Activated CD4-positive, alpha-beta T cell treated with anti-CD3 and anti-CD28 coated beads, Interleukin-2, amount 50 U/mL, for 1 hour (primary cell): ENCODE measurements around the gene RNU5B-1.
"Not testable (repeated sequence)": the region's sequence is repeated elsewhere in the genome, so short reads cannot be mapped to it uniquely, and the experiment has no call there.

Experiments used
- DNase-seq: peaks from one replicate; pipeline ENCODE4 v3.0.0-alpha.2; 2020

RNU5B-1 gene

DNA sequence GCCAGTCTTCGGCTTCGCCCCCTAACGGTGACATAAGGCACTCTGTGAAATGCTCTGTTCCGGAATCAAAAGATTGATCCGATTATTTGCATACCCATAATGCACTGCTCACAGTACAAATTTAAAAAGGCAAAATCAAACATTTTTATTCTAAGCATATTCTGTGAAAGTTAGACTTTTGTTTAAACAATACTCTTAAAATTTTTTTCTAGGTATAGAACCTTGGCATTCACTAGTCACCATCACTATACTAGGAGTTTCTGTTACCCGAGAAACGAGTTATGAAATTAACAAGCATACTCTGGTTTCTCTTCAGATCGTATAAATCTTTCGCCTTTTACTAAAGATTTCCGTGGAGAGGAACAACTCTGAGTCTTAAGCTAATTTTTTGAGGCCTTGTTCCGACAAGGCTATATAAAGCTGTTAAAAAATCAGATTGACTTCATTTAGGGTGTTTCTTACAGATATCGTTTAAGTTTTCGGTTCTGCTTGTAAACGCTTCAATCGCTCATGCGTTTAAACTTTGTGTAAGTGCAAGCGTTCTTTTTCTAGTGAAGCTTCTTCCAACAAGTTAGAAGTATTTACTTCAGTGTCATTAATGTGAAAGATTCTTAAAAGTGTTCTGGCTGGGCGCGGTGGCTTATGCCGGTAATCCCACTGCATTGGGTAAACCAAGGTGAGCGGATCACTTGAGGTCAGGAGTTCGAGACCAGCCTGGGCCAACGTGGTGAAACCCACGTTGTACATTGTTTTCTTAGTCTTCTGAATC lies at the start of gene RNU5B-1:
TSS of gene RNU5B-1 (plus strand) at position 297 of the 769 bp plus-strand sequence.
- peak; percentile 71 for DNase-seq

DNA sequence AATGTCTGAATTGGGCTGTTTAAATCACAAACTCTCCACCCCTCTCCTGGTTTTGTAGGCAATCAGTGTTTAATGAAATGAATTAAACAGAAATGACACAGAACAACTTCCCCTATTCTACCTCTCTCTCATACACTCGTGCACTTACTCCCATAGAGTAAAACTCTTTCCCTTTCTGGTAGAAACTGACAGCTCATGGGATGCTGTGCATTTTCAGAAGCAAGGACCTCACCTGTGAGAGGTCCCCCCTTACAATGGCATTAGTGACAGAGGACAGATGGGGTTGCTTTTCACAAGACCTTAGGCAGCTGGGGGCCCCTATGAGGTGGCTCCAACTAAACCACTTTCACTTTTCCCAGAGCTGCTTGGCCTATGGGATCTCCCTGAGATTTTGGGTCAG lies 49.7 kb upstream of the RNU5B-1 start:
- no peak for DNase-seq

DNA sequence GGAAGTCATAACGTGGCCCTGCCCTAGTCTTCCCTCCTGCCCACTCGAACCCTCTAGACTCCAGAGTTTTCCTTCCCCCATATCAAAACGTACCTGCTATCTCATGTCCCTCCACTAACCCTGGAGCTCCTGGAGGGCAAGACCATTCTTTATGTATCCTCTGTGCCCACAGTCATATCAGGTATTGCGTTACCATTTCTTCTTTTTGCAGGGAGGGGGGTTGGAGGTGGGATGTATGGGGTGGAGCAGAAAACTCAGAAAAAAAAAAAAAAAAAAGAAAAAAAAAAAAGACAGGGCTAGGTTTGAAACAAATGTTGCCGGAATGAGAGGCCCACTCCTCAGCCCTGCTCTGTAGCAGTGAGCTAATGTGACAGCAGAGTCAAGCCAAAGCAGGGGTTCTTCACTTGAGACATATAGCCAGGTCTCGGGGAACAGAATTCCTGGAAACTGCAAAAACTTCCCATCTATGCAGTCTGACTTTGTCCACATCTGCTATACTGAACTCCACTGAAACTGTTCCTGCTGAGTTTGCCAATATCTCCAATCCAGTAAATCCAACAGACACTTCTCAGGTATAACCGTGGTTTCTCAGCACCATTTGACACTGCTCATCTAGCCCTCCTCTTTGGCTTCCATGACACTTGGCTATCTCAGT lies 48.9 kb upstream of the RNU5B-1 start:
- no peak for DNase-seq

DNA sequence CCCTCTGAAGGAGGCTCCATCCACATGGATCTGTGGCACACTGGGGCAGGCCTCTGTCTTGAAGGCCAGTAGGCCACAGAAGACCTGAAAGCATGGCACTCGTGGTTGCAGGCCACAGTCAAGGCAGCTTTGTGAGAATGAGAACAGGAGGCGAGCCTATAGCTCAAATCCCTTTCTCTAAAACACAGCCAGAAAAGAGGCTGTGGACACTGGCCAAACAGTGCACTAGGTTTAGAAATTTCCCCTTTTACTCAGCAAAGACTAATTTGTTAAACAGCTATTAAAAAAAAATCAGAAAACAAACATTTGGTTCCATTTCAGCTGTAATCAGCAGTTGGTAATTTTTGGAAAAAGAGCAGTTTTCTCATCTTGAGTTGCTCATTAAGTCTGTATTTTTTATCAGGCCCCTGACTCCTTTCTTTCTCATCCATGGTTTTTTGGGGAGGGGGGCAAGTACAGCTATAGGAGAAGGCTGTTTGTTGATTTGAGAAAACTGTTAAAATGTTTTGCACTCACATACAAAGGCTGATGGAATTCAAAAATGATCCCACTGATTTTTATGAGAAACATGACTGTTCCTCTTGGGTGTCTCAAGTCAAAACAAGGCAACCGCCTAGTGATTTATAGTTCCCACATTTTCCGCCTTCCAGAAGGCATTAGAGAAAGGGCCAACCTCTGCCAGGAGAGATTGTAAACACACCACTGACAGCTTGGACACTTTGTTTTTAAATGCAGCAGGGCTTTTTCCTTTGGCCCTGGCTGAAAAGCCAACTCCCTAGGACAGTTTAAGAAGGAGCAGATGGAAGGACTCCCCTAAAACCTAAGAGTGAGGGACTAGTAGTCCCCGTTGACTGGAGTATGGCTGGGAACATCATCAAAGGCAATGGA lies 45.9 kb upstream of the RNU5B-1 start:
- DNase-seq, result no peak

DNA sequence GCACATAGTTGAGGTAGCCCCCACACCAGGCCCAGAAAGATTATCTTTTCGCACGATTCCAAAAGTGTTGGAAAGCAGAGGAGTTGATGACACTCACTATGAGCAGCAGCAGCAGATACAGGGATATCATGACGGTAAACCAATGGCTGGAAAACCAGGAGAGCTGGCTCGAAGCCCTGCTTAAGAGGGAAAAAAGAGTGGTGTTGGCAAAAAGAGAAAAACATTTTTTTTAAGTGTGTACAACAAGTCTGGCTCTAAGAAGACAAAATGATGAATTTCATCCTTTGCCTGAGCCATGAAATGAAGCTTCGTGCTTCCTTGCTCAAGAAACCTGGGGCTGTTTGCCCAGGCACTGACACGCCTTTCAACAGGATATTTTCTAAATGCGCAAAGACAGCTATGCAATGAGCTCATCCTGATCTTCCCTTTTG lies 45.1 kb upstream of the RNU5B-1 start:
- DNase-seq, result no peak

DNA sequence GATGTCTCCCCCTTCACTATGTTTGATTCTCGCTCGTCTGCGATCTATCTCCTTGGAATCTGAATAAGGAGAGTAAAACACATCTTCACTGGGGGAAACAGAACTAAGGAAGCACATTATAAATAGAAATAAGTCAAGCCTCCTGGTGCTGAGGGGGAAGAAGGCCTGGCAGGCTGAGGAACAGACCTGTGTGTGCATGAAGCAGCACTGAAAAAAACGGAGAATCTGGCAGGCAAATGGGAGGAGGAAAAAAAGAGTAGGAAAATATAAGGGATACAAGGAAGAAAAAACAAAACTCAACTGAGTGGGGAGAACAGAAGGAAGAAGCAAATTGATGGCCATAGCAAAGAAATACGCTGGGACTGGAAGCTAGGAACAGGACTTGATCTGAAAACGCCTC lies 43.5 kb upstream of the RNU5B-1 start:
- DNase-seq, result no peak

DNA sequence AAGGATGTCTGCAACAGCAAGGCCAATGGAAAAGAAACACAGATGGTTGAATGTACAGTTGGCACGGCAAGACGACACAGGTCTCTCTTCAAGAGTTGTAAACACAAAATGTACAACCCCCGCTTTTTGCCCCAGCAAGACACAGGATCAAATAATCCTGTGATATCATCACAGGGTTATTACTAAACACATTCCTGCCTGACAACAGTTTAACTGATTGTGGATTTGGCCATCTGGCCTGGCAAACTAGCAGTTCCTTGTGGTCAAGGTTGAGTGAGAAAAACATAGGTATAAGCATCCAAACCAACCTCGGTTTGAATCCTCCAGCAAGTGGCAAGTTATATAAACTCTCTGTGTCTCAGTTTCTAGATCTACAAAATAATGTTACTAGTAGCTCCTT lies 41.2 kb upstream of the RNU5B-1 start:
- DNase-seq, result no peak

DNA sequence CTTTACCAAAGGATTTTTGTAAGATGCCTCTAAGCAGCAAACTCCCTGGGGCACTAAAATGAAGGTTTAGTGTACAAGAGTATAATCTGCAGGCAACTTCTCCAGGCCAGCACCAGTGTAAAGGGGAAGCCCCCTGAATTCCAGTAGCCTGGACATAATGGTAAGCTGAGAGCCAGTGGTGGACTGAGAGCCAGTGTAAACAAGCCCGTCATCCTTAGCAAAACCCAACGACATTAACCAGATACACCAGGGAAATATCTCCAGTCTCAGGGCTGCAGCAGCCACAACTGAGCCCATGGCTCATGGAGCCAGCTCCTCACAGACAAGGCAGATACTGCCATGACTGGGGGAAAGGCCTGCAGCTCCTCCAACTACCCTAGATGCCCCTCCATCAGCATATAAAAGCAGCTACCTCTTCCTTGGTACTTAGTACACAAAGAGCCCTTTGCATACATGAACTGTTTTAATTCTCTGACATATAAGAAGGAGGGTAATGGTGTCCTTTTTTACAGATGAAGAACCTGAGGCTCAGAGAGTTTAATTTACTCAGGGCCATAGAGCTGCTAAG lies 39.5 kb upstream of the RNU5B-1 start:
- no peak for DNase-seq

DNA sequence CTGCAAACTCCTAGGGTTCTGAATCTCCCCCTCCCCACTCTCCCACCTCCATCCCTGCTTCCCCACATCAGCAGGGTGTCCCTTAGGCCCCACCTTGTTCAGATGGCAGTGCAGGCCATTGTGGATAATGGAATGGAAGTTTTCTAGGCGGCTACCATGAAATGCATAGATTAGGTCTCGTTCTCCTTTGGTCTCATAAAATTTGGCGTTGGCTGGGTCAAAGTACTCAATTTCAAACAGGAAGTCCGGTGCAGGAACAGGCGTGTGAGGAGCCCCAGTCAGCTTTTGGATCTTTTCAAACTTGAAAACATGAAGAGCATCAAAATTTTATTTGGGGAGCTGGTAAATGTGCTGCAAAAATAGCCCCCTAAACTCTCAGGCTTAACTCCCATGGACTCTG lies 38.0 kb upstream of the RNU5B-1 start:
- no peak for DNase-seq

DNA sequence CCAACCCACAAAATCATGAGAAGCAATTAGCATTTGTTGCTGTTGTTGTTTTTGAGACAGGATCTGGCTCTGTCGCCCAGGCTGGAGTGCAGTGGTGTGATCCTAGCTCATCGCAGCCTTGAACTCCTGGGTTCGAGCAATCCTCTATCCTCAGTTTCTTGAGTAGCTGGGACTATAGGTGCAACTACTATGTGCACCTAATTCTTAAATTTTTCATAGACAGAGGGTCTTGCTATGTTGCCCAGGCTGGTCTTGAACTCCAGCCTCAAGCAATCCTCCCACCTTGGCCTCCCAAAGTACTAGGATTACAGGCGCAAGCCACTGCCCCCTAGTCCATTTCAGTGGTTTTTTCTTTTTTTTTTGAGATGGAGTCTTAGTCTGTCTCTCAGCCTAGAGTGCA lies 36.1 kb upstream of the RNU5B-1 start:
- no peak for DNase-seq

DNA sequence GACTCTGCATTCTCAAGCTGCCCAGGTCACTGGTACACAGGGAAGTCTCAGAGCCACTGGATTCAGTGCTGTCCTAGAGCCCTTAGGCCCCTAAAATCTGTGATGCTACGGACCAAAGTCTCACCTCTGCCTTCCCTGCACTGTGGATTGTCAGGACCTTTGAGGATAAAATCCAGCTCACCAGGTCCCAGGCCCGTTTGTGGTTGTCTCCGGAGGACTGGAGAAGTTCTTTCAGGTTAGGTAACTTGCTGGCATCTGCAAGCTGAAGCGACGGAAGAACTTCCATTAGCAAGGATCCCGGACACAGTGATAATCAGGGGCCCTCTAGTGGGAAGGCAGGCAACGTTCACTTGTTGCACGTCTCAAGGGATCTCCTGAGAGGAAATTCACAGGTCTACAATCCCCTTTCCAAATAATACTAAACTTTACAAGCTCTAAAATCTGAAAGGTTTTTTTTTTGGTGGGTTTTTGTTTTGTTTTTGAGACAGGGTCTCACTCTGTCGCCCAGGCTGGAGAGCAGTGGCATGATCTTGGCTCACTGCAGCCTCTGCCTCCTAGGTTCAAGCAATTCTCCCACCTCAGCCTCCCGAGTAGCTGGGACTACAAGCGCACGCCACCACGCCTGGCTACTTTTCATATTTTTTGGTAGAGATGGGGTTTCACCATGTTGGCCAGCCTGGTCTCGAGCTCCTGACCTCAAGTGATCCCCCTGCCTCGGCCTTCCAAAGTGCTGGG lies 33.5 kb upstream of the RNU5B-1 start:
- DNase-seq, result not testable (repeated sequence)

DNA sequence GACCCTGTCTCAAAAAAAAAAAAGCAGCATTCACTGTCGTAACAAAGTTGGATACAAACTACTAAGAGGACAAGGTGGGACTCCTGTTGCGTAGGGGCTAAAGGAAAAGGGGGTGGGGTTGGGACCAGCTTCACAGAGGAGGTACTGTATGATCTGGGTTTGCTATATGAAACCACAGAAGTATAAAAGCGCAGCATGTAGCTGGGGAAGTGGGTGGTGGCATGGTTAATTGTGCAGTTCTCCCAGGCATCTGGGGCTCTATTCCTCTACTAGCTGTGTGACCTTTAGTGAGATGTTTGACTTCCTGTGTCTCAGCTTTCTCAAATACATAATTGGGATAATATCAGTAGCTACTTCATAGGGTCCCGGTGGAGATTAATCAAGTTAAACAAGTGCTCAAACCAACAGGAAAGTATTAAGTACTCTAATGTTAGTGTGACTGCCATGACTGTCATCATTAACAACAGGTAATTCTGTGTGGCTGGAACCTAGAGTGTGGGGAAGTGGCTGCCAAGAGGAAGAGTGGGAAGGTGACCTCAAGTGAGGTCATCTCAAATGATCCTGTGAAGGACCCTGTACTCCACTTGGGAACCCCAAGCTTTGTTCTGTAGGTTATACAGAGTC lies 29.3 kb upstream of the RNU5B-1 start:
- DNase-seq, result no peak

DNA sequence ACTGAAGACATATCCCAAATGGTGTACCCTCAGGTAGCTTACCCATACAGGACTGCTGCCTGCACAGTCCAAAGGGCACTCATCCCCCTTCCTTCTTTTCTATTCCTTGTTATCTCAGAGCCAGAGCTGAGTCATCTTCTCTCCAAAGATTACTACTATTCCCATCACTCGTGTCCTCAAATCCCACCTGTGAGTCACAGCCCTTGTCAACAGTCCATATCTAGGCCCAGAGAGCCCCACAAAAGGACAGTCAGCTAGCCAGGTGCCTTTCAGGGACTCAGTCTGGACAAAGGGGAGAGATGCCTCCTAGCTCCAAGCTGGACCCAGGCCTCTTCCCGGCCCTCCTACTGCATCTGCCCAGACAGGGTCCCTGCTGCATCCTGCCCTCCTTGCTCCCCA lies 28.8 kb upstream of the RNU5B-1 start:
- DNase-seq, result no peak

DNA sequence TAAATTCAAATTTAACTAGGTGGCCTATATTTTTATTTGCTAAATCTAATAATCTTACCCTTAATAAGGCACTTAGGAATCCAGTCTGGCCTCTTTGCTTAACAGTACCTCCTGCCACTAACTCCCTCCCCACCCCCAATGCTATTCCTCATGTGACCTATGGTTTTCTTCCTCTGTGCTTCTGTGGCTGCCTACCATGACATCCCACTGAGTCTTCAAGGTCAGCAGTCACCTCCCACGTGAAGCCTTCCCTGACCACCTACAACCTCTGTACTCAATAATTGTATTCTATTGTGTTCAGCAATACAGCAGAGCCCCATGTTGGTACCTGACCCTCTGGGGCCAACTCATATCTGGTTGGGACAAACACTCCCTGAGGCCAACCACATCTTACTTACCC lies 27.5 kb upstream of the RNU5B-1 start:
- DNase-seq, result no peak

DNA sequence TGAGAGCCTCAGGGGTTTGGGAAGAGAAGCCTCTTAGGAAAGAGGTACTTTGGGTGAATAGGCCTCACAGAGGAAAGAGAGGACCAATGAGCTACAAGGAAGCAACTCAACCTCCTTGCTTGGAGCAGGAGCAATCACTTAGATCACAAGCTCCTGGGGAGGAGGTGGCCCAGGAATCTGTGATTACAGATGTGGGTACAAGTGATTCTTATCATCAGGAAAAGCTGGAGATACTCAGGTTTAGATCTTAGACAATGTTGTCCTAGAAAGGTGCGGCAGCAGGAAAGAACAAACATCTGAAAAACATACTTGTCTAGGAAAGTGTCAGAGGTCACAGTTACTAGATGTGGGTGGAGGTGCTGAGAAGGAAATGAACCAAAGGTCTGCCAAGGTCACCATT lies 26.0 kb upstream of the RNU5B-1 start:
- no peak for DNase-seq

DNA sequence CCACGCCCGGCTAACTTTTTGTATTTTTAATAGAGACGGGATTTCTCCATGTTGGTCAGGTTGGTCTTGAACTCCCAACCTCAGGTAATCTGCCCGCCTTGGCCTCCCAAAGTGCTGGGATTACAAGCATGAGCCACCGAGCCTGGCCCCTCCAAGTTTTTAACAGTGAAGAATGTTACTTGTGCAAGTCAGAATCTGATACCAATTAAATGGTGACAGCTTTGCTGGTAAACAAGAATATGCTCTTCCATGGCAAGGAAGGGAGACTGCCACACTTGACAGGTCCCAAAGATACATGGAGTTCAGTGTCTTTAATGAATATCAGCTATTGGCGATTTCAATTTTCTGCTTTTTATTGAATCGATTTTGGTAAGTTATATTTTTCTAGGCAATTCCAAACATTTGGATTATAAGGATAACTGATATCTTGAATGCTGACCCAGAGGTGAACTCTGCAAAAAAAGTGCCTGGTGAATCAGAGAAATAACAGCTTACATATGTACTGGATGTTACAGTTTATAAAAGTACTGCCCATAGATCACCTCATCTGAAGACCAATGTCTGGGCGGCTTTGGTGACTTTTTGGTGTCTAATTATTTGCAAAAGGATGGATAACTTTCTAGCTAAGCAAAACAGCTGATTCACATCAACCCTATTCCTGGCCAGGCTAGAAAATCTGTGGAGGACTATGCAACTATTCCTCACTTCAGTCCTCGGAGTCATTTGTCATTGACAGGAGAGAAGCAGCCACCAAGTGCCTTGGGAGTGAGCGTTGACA lies 19.0 kb upstream of the RNU5B-1 start:
- DNase-seq, result no peak

DNA sequence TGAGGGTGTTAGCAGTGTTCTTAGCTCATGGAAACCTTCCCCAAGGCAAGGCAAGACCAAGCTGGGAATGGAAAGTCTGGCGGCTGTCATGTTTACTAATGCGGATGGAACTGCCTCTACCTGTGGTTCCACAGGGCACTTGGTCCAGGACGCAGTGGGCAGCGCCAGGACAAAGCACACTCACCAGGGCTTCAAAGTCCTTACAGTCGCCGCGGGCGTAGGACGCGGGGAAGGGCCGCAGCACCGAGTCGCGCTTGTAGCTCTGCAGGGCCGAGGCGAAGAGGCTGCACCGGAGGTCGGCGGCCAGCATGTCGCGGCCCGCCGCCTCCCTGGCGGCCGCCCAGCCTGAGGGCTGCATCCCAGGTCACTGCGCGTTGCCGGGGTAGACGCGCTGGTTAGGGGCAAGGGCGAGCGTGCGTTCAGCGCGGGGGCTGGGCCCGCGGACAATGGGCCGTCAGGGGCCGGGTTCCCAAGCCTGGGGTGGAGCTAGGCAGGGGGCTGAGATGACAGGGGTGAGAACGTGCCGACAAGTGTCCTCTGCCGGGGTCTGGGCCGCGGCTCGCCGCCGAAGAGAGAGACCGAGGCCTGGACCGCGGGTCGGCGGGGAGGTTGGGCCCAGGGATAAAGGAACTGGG lies 18.3 kb upstream of the RNU5B-1 start:
- DNase-seq, result no peak

DNA sequence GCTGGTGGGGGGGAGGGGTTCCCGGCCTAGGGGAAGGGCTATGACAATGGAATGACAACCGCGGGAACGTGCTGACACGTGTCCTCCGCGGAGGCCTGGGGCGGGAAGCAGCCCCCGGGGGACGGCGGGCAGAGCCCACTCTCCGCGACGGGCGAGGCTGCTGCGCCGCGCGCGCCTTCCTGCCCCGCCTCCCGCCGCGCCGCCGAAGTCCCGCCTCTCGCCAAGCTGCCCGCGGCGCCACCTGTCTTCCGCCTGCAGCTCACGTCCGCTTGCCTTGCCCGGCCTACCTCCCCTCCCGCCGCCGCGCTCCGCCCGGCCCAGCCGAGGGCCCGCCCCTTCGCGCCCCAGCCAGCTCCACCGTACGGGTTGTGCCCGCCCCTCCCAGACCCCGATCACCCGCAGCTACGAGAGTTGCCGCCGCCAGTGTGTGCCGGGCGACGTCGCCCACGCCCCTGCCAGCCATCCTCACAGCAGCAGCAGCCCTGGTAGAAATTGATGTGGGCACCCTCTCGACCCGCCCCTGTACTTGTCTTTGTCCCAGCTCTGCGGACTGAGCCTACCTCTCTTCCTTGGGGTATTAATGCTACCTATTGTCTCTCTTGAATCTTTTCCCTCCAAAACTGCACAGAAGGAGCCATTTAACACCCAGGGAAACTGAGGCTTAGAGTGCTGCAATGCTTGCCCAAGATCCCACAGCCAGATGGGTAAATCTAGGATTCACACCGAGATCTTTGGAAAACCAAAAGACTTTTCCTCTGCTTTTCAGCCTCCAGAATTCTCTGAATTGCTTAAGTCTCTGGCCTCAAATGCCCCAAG lies 17.6 kb upstream of the RNU5B-1 start, which contains the start of gene PARP16:
TSS of gene PARP16 (minus strand) at position 180 of the 816 bp plus-strand sequence. CDS start 457 bp downstream, outside the sequence.
- DNase-seq, result peak; percentile 89

DNA sequence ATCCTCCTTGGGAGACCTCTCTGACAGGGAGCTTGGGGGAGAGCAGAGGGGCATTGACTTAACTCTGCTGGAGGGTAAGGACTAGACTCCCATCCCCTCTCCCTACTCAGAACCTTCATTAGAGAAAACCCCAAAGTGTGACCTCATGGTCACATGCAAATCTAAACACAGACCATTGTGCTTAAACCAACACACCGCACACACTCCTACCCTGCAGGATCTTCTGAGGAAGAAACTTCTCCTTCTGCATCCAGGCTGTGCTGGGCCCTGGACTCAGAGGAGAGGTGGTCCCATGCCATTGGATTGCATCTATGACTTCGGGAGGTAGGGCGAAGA lies 17.0 kb upstream of the RNU5B-1 start:
- no peak for DNase-seq
